Ishikawa (cell line): ENCODE results near the gene RMND1.

Experiments
- CEBPB ChIP-seq: IDR thresholded peaks from 2 replicates; pipeline ENCODE4 v1.6.1; 2012
- CREB1 ChIP-seq: IDR thresholded peaks from 2 replicates; pipeline ENCODE4 v1.6.1; 2012; ENCODE audit warnings: low read depth
- EGR1 ChIP-seq: IDR thresholded peaks from 2 replicates; pipeline ENCODE4 v1.6.1; 2012
- EP300 ChIP-seq: IDR thresholded peaks from 2 replicates; pipeline ENCODE4 v1.6.1; 2012; ENCODE audit warnings: borderline replicate concordance
- FOXM1 ChIP-seq: IDR thresholded peaks from 2 replicates; pipeline ENCODE4 v1.6.1; 2012; ENCODE audit warnings: low read depth, borderline replicate concordance
- MAX ChIP-seq: IDR thresholded peaks from 2 replicates; pipeline ENCODE4 v1.6.1; 2012
- NFIC ChIP-seq: IDR thresholded peaks from 2 replicates; pipeline ENCODE4 v1.6.1; 2012
- RAD21 ChIP-seq: IDR thresholded peaks from 2 replicates; pipeline ENCODE4 v1.6.1; 2012; ENCODE audit warnings: low read depth
- TAF1 ChIP-seq: IDR thresholded peaks from 2 replicates; pipeline ENCODE4 v1.6.1; 2012; ENCODE audit warnings: low read depth, mild to moderate bottlenecking
- TCF12 ChIP-seq: IDR thresholded peaks from 2 replicates; pipeline ENCODE4 v1.6.1; 2012; ENCODE audit warnings: low read depth
- TEAD4 ChIP-seq: IDR thresholded peaks from 2 replicates; pipeline ENCODE4 v1.6.1; 2012
- USF1 ChIP-seq: IDR thresholded peaks from 2 replicates; pipeline ENCODE4 v1.6.1; 2012
- YY1 ChIP-seq: IDR thresholded peaks from 2 replicates; pipeline ENCODE4 v1.6.1; 2012; ENCODE audit warnings: low read depth
- ZBTB7A ChIP-seq: IDR thresholded peaks from 2 replicates; pipeline ENCODE4 v1.6.1; 2012; ENCODE audit warnings: low read depth
- TF ChIP-seq, protein P1 (sequence below): IDR thresholded peaks from 2 replicates; pipeline ENCODE4 v1.6.1; 2012; ENCODE audit warnings: low read depth, mild to moderate bottlenecking

RMND1 gene

GRCh38 chr6:151445482-151445881, 6.4 kb downstream of the RMND1 start:
- TF ChIP-seq TCF12 (no peak), NFIC (no peak), EGR1 (no peak), YY1 (no peak), MAX (no peak), TEAD4 (no peak), RAD21 (no peak), EP300 (no peak), CREB1 (no peak), TAF1 (no peak), USF1 (no peak)
- TF ChIP-seq, protein P1, sequence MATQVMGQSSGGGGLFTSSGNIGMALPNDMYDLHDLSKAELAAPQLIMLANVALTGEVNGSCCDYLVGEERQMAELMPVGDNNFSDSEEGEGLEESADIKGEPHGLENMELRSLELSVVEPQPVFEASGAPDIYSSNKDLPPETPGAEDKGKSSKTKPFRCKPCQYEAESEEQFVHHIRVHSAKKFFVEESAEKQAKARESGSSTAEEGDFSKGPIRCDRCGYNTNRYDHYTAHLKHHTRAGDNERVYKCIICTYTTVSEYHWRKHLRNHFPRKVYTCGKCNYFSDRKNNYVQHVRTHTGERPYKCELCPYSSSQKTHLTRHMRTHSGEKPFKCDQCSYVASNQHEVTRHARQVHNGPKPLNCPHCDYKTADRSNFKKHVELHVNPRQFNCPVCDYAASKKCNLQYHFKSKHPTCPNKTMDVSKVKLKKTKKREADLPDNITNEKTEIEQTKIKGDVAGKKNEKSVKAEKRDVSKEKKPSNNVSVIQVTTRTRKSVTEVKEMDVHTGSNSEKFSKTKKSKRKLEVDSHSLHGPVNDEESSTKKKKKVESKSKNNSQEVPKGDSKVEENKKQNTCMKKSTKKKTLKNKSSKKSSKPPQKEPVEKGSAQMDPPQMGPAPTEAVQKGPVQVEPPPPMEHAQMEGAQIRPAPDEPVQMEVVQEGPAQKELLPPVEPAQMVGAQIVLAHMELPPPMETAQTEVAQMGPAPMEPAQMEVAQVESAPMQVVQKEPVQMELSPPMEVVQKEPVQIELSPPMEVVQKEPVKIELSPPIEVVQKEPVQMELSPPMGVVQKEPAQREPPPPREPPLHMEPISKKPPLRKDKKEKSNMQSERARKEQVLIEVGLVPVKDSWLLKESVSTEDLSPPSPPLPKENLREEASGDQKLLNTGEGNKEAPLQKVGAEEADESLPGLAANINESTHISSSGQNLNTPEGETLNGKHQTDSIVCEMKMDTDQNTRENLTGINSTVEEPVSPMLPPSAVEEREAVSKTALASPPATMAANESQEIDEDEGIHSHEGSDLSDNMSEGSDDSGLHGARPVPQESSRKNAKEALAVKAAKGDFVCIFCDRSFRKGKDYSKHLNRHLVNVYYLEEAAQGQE = no peak

DNA sequence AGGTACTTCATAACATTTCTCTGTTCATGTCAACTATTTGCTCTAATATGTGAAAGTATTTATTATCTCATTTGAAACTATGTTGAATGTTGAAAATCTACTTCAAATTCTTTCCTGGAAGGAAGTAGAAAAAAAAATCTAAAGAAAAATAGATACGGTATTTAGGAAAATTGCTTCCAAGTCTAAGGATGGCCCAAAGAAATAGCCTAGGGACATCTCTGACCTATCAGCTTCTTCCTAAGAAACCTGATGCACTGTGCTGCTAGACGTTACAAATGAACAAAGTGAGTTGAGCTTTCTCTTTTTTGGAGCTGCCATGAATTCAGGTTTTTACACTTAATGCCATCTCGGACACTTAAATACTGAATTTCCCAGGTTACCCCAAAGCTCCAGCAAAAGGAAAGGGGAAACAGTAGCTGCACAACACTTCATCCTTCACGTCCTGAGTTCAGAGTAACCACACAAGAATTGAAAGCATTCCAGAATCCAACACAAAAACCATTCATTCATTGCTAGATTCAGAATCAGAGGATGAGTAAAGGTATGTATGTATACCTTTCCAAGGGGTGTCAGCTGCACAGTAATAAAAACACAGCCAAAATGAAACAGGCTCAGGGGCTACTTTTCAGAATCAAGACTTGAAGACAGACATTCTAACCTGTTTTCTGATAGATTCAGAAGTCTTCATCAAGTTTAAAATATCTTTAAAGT, 7.9 kb downstream of the RMND1 start:
- TF ChIP-seq CREB1 (no peak), CEBPB (no peak), MAX (no peak), FOXM1 (no peak), NFIC (no peak), ZBTB7A (no peak), EP300 (no peak), TCF12 (no peak), USF1 (no peak), TEAD4 (no peak), TAF1 (no peak), EGR1 (no peak), RAD21 (no peak), YY1 (no peak)
- TF ChIP-seq, protein P1 = no peak

- TF ChIP-seq, protein P1 = no peak
- TF ChIP-seq ZBTB7A = no peak
- no peak for TF ChIP-seq EGR1
- TF ChIP-seq TAF1 = no peak
- no peak for TF ChIP-seq YY1
- TF ChIP-seq MAX = no peak
- no peak for TF ChIP-seq NFIC
- no peak for TF ChIP-seq CREB1
- no peak for TF ChIP-seq USF1
- no peak for TF ChIP-seq EP300
- TF ChIP-seq TEAD4 = no peak
- TF ChIP-seq TCF12 = no peak
Measured at GRCh38 chr6:151443454-151443853, 8.5 kb downstream of the RMND1 start.

- TF ChIP-seq CREB1 (no peak), YY1 (no peak), RAD21 (no peak), MAX (no peak), TCF12 (no peak), EP300 (no peak), TAF1 (no peak), USF1 (no peak), NFIC (no peak), FOXM1 (no peak), CEBPB (no peak), EGR1 (no peak), ZBTB7A (no peak), TEAD4 (no peak)
- TF ChIP-seq, protein P1 = no peak
Measured at GRCh38 chr6:151442371-151442770, 9.6 kb downstream of the RMND1 start.
